HepG2 (cell line): Measurements from ENCODE around the gene TRAPPC10.

Experiments
- ATF2 ChIP-seq: sonication (generic); formaldehyde crosslinking; IDR thresholded peaks from 2 replicates; pipeline ENCODE4 v1.4.0; 2020; ENCODE audit warnings: missing genetic modification reagents
- BCL6 ChIP-seq: IDR thresholded peaks from 2 replicates; pipeline ENCODE4 v1.6.1; 2016; ENCODE audit warnings: missing genetic modification reagents, missing compliant biosample characterization
- CTCF ChIP-seq: sonication (generic); formaldehyde crosslinking; IDR thresholded peaks from 2 replicates; pipeline ENCODE4 v1.5.0; 2020; ENCODE audit warnings: mild to moderate bottlenecking, missing genetic modification reagents, moderate library complexity
- EZH2 ChIP-seq: conservative IDR thresholded peaks from 2 replicates; pipeline ENCODE4 v1.6.1; 2012; ENCODE audit warnings: mild to moderate bottlenecking, low read depth, low read length, moderate library complexity
- FOXA3 ChIP-seq: IDR thresholded peaks from 2 replicates; pipeline ENCODE4 v1.6.1; 2016; ENCODE audit warnings: missing genetic modification reagents, missing compliant biosample characterization
- TAF1 ChIP-seq: sonication (generic); formaldehyde crosslinking; IDR thresholded peaks from 2 replicates; pipeline ENCODE4 v1.4.0; 2020; ENCODE audit warnings: missing genetic modification reagents
- ZBTB7A ChIP-seq: sonication (generic); formaldehyde crosslinking; IDR thresholded peaks from 2 replicates; pipeline ENCODE4 v1.8.0; 2022; ENCODE audit warnings: mild to moderate bottlenecking, missing genetic modification reagents
- ZFX ChIP-seq: sonication (generic); formaldehyde crosslinking; IDR thresholded peaks from 2 replicates; pipeline ENCODE4 v1.4.0; 2020; ENCODE audit warnings: mild to moderate bottlenecking, low read depth, missing genetic modification reagents, moderate library complexity
- ZSCAN29 ChIP-seq: sonication (generic); formaldehyde crosslinking; conservative IDR thresholded peaks from 2 replicates; pipeline ENCODE4 v1.4.0; 2020; ENCODE audit warnings: mild to moderate bottlenecking, missing genetic modification reagents
- TF ChIP-seq, protein P1 (sequence below), 2 experiments: sonication (generic) in 1 of 2; formaldehyde crosslinking in 1 of 2; IDR thresholded peaks; 2 replicates each; pipeline versions ENCODE4 v1.4.0 to v1.6.1; 2016 to 2020; ENCODE audit warnings: borderline replicate concordance in 1 of 2, low read depth in 1 of 2, mild to moderate bottlenecking in 1 of 2, missing genetic modification reagents in 1 of 2
- TF ChIP-seq, protein P2 (sequence below): IDR thresholded peaks from 2 replicates; pipeline ENCODE4 v1.6.1; 2012; ENCODE audit warnings: inconsistent platforms
- TF ChIP-seq, protein P3 (sequence below), 2 experiments: sonication (generic) in 1 of 2; formaldehyde crosslinking in 1 of 2; IDR thresholded peaks; 2 replicates each; pipeline versions ENCODE4 v1.6.1 to v1.9.0; 2014 to 2022; ENCODE audit warnings: antibody characterized with exemption in 1 of 2, borderline replicate concordance in 1 of 2, inconsistent platforms in 1 of 2, low read depth in 1 of 2, missing genetic modification reagents in 1 of 2
- TF ChIP-seq, protein P4 (sequence below): sonication (generic); formaldehyde crosslinking; IDR thresholded peaks from 2 replicates; pipeline ENCODE4 v1.8.0; 2022; ENCODE audit warnings: missing genetic modification reagents, mild to moderate bottlenecking, borderline replicate concordance

DNA sequence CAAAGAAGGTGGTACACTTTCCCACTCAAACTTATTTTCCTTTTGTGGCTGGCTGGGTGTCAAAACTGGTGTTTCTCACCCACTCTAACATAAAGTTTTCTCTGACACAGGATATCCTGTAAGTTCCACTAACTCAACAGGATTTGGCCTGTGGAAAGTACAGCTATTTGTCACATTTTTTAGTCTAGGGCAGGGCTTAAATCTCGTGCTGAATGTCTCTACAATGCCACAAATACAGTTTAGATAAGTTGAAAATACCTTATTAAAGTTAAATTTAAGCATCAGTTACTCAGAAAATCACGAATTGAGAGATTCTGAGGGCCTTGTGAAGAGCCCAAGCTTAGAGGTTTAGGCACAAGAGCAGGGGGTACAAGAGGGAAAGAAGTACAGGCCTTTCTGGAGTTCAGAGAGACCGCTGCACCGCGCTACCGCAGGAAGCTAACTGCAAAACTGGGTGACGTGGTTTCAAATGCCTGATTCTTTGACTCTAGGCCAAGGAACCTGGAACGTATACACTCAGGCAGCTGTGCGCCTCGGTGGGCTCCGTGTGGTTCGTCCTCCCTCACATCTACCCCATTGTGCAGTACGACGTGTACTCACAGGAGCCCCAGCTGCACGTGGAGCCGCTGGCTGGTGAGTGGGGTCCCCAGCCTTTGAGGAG lies 71.7 kb downstream of the TRAPPC10 start:
- no peak for TF ChIP-seq ZFX (CRISPR knock-in tag)
- TF ChIP-seq, protein P1, sequence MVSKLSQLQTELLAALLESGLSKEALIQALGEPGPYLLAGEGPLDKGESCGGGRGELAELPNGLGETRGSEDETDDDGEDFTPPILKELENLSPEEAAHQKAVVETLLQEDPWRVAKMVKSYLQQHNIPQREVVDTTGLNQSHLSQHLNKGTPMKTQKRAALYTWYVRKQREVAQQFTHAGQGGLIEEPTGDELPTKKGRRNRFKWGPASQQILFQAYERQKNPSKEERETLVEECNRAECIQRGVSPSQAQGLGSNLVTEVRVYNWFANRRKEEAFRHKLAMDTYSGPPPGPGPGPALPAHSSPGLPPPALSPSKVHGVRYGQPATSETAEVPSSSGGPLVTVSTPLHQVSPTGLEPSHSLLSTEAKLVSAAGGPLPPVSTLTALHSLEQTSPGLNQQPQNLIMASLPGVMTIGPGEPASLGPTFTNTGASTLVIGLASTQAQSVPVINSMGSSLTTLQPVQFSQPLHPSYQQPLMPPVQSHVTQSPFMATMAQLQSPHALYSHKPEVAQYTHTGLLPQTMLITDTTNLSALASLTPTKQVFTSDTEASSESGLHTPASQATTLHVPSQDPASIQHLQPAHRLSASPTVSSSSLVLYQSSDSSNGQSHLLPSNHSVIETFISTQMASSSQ (IDR thresholded peaks at IDR 0.05; ENCODE audit: low read depth), result no peak
- TF ChIP-seq, protein P1 (CRISPR knock-in tag; IDR thresholded peaks at IDR 0.05; ENCODE audit: borderline replicate concordance), result no peak
- no peak for TF ChIP-seq ATF2 (CRISPR knock-in tag)
- no peak for TF ChIP-seq TAF1 (CRISPR knock-in tag)
- no peak for TF ChIP-seq ZSCAN29 (CRISPR knock-in tag)
- TF ChIP-seq, protein P2, sequence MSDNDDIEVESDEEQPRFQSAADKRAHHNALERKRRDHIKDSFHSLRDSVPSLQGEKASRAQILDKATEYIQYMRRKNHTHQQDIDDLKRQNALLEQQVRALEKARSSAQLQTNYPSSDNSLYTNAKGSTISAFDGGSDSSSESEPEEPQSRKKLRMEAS, result no peak
- TF ChIP-seq CTCF (CRISPR knock-in tag), result no peak
- TF ChIP-seq, protein P3, sequence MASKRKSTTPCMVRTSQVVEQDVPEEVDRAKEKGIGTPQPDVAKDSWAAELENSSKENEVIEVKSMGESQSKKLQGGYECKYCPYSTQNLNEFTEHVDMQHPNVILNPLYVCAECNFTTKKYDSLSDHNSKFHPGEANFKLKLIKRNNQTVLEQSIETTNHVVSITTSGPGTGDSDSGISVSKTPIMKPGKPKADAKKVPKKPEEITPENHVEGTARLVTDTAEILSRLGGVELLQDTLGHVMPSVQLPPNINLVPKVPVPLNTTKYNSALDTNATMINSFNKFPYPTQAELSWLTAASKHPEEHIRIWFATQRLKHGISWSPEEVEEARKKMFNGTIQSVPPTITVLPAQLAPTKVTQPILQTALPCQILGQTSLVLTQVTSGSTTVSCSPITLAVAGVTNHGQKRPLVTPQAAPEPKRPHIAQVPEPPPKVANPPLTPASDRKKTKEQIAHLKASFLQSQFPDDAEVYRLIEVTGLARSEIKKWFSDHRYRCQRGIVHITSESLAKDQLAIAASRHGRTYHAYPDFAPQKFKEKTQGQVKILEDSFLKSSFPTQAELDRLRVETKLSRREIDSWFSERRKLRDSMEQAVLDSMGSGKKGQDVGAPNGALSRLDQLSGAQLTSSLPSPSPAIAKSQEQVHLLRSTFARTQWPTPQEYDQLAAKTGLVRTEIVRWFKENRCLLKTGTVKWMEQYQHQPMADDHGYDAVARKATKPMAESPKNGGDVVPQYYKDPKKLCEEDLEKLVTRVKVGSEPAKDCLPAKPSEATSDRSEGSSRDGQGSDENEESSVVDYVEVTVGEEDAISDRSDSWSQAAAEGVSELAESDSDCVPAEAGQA (IDR thresholded peaks at IDR 0.05; ENCODE audit: low read depth), result no peak
- TF ChIP-seq, protein P3 (CRISPR knock-in tag; IDR thresholded peaks at IDR 0.05; ENCODE audit: borderline replicate concordance), result no peak
- TF ChIP-seq, protein P4, sequence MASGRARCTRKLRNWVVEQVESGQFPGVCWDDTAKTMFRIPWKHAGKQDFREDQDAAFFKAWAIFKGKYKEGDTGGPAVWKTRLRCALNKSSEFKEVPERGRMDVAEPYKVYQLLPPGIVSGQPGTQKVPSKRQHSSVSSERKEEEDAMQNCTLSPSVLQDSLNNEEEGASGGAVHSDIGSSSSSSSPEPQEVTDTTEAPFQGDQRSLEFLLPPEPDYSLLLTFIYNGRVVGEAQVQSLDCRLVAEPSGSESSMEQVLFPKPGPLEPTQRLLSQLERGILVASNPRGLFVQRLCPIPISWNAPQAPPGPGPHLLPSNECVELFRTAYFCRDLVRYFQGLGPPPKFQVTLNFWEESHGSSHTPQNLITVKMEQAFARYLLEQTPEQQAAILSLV (CRISPR knock-in tag), result no peak
- no peak for TF ChIP-seq EZH2
- no peak for TF ChIP-seq ZBTB7A (CRISPR knock-in tag)
- TF ChIP-seq FOXA3 (CRISPR knock-in tag), result no peak
- no peak for TF ChIP-seq BCL6 (CRISPR knock-in tag)
